ENCODE results near the gene RAB7A. TPM values are rescaled to one million over a fixed set of nuclear protein-coding genes. Genes with fewer than 3 reads are reported as not detected.

The RAB7A gene
- total and polyA plus RNA-seq, 2 of the 8 experiments (the other 6 are each of a cell fraction or from before 2014, with no cell fraction given): 179 to 195 TPM

DNA sequence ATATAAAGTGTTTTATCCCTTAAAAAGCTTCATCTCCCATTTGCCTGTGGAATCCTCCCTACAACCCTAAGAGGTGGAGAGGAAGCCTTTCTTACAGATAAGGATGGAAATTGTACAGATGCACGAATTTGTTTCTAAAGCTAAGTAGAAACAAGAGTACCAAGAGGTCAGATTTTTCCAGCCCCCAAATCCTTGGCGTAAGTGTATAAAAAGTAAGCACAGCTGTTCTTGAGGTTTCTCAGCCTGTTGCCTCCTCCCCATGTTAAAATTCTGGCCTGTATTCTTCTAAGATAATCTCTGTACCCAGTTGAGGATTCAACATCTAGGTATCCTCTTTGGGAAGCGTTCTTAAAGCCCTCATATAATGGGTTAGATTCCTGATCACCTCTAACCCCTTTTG lies 34.9 kb downstream of the RAB7A start:
- FAIRE-seq: no peak
- H3K9ac ChIP-seq (replicated peaks in 1 of 4; ENCODE audit: extremely low read depth in 1 of 4, low read depth in 3 of 4, low read length in 3 of 4): no peak overlapping the region
- no peak for TF ChIP-seq ZNF274 (IDR thresholded peaks at IDR 0.05; ENCODE audit: borderline replicate concordance, extremely low read depth, low read length)
- no peak for TF ChIP-seq BRCA1 (IDR thresholded peaks at IDR 0.05; ENCODE audit: low read depth, low read length)
- no peak for TF ChIP-seq POLR2AphosphoS5 (IDR thresholded peaks at IDR 0.05; ENCODE audit: low read depth, low read length)
- no peak for TF ChIP-seq RNF2 (IDR thresholded peaks at IDR 0.05; ENCODE audit: borderline replicate concordance, low read depth, low read length, missing control alignments, poor library complexity, severe bottlenecking)
- no peak for TF ChIP-seq PHF8 (conservative IDR thresholded peaks at IDR 0.05; ENCODE audit: low read depth, low read length)
- no peak for TF ChIP-seq KDM5A (IDR thresholded peaks at IDR 0.05; ENCODE audit: low read length)
- no peak for TF ChIP-seq GTF2F1 (IDR thresholded peaks at IDR 0.05; ENCODE audit: borderline replicate concordance, low read depth, low read length)
- TF ChIP-seq TCF12 (IDR thresholded peaks at IDR 0.05; ENCODE audit: low read depth, low read length): no peak
- no peak for TF ChIP-seq NANOG (IDR thresholded peaks at IDR 0.05; ENCODE audit: insufficient read depth, low read depth, low read length, poor library complexity, severe bottlenecking)
- no peak for TF ChIP-seq YY1 (IDR thresholded peaks at IDR 0.05; ENCODE audit: low read depth, low read length)
- TF ChIP-seq BCL11A (IDR thresholded peaks at IDR 0.05; ENCODE audit: low read depth in 2 of 2, low read length in 2 of 2): no peak
- TF ChIP-seq TBP (IDR thresholded peaks at IDR 0.05; ENCODE audit: low read depth, low read length): no peak
- no peak for TF ChIP-seq RBBP5 (IDR thresholded peaks at IDR 0.05; ENCODE audit: borderline replicate concordance, low read depth, low read length)
- TF ChIP-seq CBX8 (IDR thresholded peaks at IDR 0.05; ENCODE audit: borderline replicate concordance, low read depth, low read length): no peak

More for the DNA sequence above, 34.9 kb downstream of the RAB7A start:
- H3K4me3 ChIP-seq (ENCODE audit: extremely low read depth in 1 of 4, insufficient read depth in 2 of 4, low read depth in 3 of 4, low read length in 4 of 4): no peak overlapping the region
- H3K18ac ChIP-seq (ENCODE audit: extremely low read depth, low read length): no peak overlapping the region
- H3K4me1 ChIP-seq (replicated peaks in 1 of 4; ENCODE audit: control insufficient read depth in 3 of 4, insufficient read depth in 4 of 4, low read length in 3 of 4): 0 out of 7 replicates have a peak, but pooled peaks cover 0 to 2% (median 0%) of the 10 kb centered on the region in 4 experiments
- no peak overlapping the region for H2AK5ac ChIP-seq (ENCODE audit: low read depth, low read length)
- no peak overlapping the region for H2AFZ ChIP-seq (ENCODE audit: low read length)
- no peak overlapping the region for H4K8ac ChIP-seq (ENCODE audit: extremely low read depth, insufficient read depth, low read length)
- POLR2A ChIA-PET (ENCODE audit: partially characterized antibody): interaction anchor here (0.6 to 1.6 kb wide), 4 partner anchors 8 to 94 kb away, joined by 3 to 4 read pairs (median 3); no protein-coding TSS in a partner anchor
- peaks cover 12 to 28% of the 10 kb centered on the region in 2 experiments for H4K20me1 ChIP-seq (replicated peaks in 1 of 2; ENCODE audit: control insufficient read depth in 1 of 2, insufficient read depth in 2 of 2, low read length in 2 of 2)
- H3K79me1 ChIP-seq (ENCODE audit: low read depth, low read length): peaks cover 13% of the 10 kb centered on the region
- no peak overlapping the region for H2BK20ac ChIP-seq (ENCODE audit: low read length)
- H3K4ac ChIP-seq (replicated peaks; ENCODE audit: insufficient read length, low read depth, low read length): no peak overlapping the region
- H3K79me2 ChIP-seq (ENCODE audit: control insufficient read depth in 1 of 2, insufficient read depth in 2 of 2, low read length in 2 of 2): peaks cover 3 to 89% of the 10 kb centered on the region in 2 experiments
- H3K23me2 ChIP-seq (ENCODE audit: low read depth, low read length): no peaks in the 10 kb centered on the region; the same call in 1 of the 2 replicates
- CTCF ChIA-PET (ENCODE audit: partially characterized antibody): interaction anchor here (0.7 to 2.8 kb wide), 6 partner anchors 10 to 85 kb away, joined by 3 to 13 read pairs (median 4); no protein-coding TSS in a partner anchor
- H2BK120ac ChIP-seq (replicated peaks; ENCODE audit: low read depth, low read length): no peak overlapping the region
- no peak overlapping the region for H2BK12ac ChIP-seq (ENCODE audit: low read depth, low read length)
- H3K36me3 ChIP-seq (ENCODE audit: control insufficient read depth in 2 of 4, insufficient read depth in 4 of 4, low read length in 3 of 4): peaks cover 0 to 4% (median 1%) of the 10 kb centered on the region in 4 experiments; a peak in 1 of 8 replicates
- H4K5ac ChIP-seq (ENCODE audit: insufficient read length, low read depth, low read length): no peak overlapping the region
- no peaks in the 10 kb centered on the region for H3K9me3 ChIP-seq (ENCODE audit: insufficient read depth in 2 of 2, low read depth in 1 of 2, low read length in 1 of 2)
- WGBS, 2 experiments (ENCODE audit: extremely low coverage in 1 of 2, insufficient coverage in 1 of 2, insufficient read length in 1 of 2, insufficient replicate concordance in 2 of 2, low coverage in 1 of 2, low lambda C conversion rate in 2 of 2, missing lambda C conversion rate in 1 of 2): 88% methylated on average over 3 of the region's 3 CpGs; no CpG with 5 or more reads in 1 of the 2 experiments
- H3K27ac ChIP-seq (ENCODE audit: low read depth, low read length): no peak overlapping the region
- H4K91ac ChIP-seq (replicated peaks; ENCODE audit: insufficient read length, low read length): no peak overlapping the region
- H3K56ac ChIP-seq (replicated peaks; ENCODE audit: insufficient read length, low read depth, low read length): no peak overlapping the region
- H3K27me3 ChIP-seq (replicated peaks in 1 of 4; ENCODE audit: control insufficient read depth in 3 of 4, extremely low read depth in 1 of 4, insufficient read depth in 3 of 4, low read length in 3 of 4): no peaks in the 10 kb centered on the region
- H3K14ac ChIP-seq (ENCODE audit: insufficient read length): no peak overlapping the region
- H2BK5ac ChIP-seq (ENCODE audit: low read depth, low read length): no peak overlapping the region
- DNase-seq (ENCODE audit: low read depth in 1 of 2, low spot score in 2 of 2): no peak
- H2BK15ac ChIP-seq (ENCODE audit: low read length): no peak overlapping the region
- H3K4me2 ChIP-seq (ENCODE audit: insufficient read depth in 1 of 2, low read depth in 2 of 2, low read length in 2 of 2): no peak overlapping the region
- no peak overlapping the region for H3K23ac ChIP-seq (ENCODE audit: insufficient read length)

Data from H1 (cell line).